HL-60 (cell line): ENCODE data around the gene SCN2A.
A peak's percentile ranks its signal among the peaks of the same experiment; 100 is the strongest.

ENCODE experiments used
- DNase-seq, 2 experiments: peaks; one replicate each; pipeline ENCODE4 v3.0.0-alpha.2; 2010 to 2020; ENCODE audit warnings: low read depth in 1 of 2, low spot score in 1 of 2
- H3K27ac ChIP-seq: fragments of 250-450 bp; sonication (Bioruptor Pico); replicated peaks from 2 replicates; pipeline ENCODE4 v1.5.1; 2020; ENCODE audit warnings: mild to moderate bottlenecking, moderate library complexity
- H3K27me3 ChIP-seq: fragments of 250-450 bp; sonication (Bioruptor Pico); 2 replicates; pipeline ENCODE4 v1.5.1; 2021; ENCODE audit warnings: mild to moderate bottlenecking, moderate library complexity; ENCODE audit not compliant: insufficient read depth, poor library complexity, severe bottlenecking
- H3K4me3 ChIP-seq: replicated peaks from 2 replicates; pipeline ENCODE4 v1.5.1; 2011; ENCODE audit warnings: mild to moderate bottlenecking, control low read depth, low read length; ENCODE audit not compliant: insufficient read depth
- GABPA ChIP-seq: IDR thresholded peaks from 2 replicates; pipeline ENCODE4 v1.6.1; 2012; ENCODE audit warnings: low read depth
- POLR2AphosphoS5 ChIP-seq: IDR thresholded peaks from 2 replicates; pipeline ENCODE4 v1.6.1; 2012; ENCODE audit warnings: low read depth
- SPI1 ChIP-seq: IDR thresholded peaks from 2 replicates; pipeline ENCODE4 v1.6.1; 2012; ENCODE audit warnings: low read depth, mild to moderate bottlenecking, borderline replicate concordance
- long read RNA-seq: library from polyadenylated mRNA; unstranded; transcript quantifications from one replicate; pipeline ENCODE4 v2.0.0, GENCODE V29; 2020
- TF ChIP-seq, protein P1 (sequence below): IDR thresholded peaks from 2 replicates; pipeline ENCODE4 v1.6.1; 2012; ENCODE audit warnings: low read depth; ENCODE audit not compliant: insufficient replicate concordance
- TF ChIP-seq, protein P2 (sequence below): IDR thresholded peaks from one replicate; pipeline ENCODE4 v1.5.1; 2011; ENCODE audit warnings: low read length, control low read depth, inconsistent platforms; ENCODE audit not compliant: insufficient read depth

SCN2A gene
- long read RNA-seq, partial matches to known transcripts = 0 of 1 reads
- long read RNA-seq, other reads (novel, unspliced or antisense) = 1 of 1 reads

GRCh38 chr2:165239230-165239629 is at the start of gene SCN2A:
SCN2A (plus strand) TSS chr2:165239414; CDS start chr2:165295824, 56,410 bp downstream.
- Histone ChIP-seq H3K27ac (no peak within 1 kb of the TSS), H3K4me3 (no peak within 1 kb of the TSS), H3K27me3 (no peaks in the 10 kb centered on the region)
- DNase-seq = peak in 1 of 2 experiments; percentile 11
- TF ChIP-seq, protein P1, sequence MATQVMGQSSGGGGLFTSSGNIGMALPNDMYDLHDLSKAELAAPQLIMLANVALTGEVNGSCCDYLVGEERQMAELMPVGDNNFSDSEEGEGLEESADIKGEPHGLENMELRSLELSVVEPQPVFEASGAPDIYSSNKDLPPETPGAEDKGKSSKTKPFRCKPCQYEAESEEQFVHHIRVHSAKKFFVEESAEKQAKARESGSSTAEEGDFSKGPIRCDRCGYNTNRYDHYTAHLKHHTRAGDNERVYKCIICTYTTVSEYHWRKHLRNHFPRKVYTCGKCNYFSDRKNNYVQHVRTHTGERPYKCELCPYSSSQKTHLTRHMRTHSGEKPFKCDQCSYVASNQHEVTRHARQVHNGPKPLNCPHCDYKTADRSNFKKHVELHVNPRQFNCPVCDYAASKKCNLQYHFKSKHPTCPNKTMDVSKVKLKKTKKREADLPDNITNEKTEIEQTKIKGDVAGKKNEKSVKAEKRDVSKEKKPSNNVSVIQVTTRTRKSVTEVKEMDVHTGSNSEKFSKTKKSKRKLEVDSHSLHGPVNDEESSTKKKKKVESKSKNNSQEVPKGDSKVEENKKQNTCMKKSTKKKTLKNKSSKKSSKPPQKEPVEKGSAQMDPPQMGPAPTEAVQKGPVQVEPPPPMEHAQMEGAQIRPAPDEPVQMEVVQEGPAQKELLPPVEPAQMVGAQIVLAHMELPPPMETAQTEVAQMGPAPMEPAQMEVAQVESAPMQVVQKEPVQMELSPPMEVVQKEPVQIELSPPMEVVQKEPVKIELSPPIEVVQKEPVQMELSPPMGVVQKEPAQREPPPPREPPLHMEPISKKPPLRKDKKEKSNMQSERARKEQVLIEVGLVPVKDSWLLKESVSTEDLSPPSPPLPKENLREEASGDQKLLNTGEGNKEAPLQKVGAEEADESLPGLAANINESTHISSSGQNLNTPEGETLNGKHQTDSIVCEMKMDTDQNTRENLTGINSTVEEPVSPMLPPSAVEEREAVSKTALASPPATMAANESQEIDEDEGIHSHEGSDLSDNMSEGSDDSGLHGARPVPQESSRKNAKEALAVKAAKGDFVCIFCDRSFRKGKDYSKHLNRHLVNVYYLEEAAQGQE = no peak
- TF ChIP-seq SPI1 (no peak), POLR2AphosphoS5 (no peak), GABPA (no peak)
- TF ChIP-seq, protein P2, sequence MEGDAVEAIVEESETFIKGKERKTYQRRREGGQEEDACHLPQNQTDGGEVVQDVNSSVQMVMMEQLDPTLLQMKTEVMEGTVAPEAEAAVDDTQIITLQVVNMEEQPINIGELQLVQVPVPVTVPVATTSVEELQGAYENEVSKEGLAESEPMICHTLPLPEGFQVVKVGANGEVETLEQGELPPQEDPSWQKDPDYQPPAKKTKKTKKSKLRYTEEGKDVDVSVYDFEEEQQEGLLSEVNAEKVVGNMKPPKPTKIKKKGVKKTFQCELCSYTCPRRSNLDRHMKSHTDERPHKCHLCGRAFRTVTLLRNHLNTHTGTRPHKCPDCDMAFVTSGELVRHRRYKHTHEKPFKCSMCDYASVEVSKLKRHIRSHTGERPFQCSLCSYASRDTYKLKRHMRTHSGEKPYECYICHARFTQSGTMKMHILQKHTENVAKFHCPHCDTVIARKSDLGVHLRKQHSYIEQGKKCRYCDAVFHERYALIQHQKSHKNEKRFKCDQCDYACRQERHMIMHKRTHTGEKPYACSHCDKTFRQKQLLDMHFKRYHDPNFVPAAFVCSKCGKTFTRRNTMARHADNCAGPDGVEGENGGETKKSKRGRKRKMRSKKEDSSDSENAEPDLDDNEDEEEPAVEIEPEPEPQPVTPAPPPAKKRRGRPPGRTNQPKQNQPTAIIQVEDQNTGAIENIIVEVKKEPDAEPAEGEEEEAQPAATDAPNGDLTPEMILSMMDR = no peak

DNA sequence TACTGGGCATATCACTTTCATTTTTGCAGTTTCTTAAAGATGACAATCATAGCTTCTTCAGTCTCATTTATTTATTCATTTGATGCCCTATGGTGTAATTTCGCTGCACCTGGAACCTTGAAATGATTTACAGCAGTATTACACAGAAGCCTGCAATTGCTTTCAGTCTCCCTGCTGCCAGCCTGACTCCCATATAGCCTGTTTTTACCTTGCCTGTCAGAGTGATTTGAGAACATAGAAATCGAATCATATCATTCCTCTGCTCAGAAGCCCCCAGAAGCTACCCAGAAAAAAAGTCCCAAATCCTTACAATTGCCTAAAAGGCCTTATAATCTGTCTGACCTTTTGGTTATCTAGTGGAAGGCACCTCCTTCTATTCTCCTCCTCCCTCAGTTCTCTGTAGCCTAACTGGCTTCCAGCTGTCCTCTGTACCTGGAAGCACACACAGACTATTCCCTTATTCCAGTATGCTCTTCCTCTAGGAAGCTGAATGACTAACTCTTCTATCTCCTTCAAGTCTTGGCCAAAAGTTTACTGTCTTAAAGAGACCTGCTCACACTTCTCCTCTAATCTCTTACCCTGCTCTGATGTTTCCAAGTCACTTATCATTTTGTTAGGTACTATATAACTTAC is 48.0 kb upstream of the SCN2A start:
- TF ChIP-seq, protein P1 = no peak
- TF ChIP-seq POLR2AphosphoS5 (no peak), SPI1 (no peak), GABPA (no peak)
- TF ChIP-seq, protein P2 = no peak
- Histone ChIP-seq H3K4me3 (no peak overlapping the region), H3K27me3 (no peaks in the 10 kb centered on the region), H3K27ac (no peak overlapping the region)
- no peak for DNase-seq

GRCh38 chr2:165192729-165193128 is 46.5 kb upstream of the SCN2A start:
- no peak for DNase-seq
- no peaks in the 10 kb centered on the region for H3K27me3 ChIP-seq
- H3K4me3 ChIP-seq = no peak overlapping the region
- TF ChIP-seq, protein P1 = no peak
- TF ChIP-seq SPI1 (no peak), POLR2AphosphoS5 (no peak), GABPA (no peak)
- TF ChIP-seq, protein P2 = no peak
- H3K27ac ChIP-seq = no peak overlapping the region
